A549 (cell line): Measurements from ENCODE around the gene HTR5A. TPM values are rescaled to one million over a fixed set of nuclear protein-coding genes. Genes with fewer than 3 reads are reported as not detected.

Experiments used
- ATAC-seq, 2 experiments: fragments of 200-7000 bp in 1 of 2; fragments of >200 bp in 1 of 2; cut with Nextera tagmentation in 1 of 2; cut with Tn5 transposase in 1 of 2; 3 replicates each; pipeline versions ENCODE4 v1.8.0 to v1.9.1; 2018 to 2020; ENCODE audit warnings: mild to moderate bottlenecking in 1 of 2, moderate library complexity in 1 of 2
- CTCF ChIA-PET: fragments of 300-600 bp; sonication (Branson Sonifier 250); formaldehyde crosslinking; extraction: SDS; loops from one replicate; lab custom pipeline; 2021; ENCODE audit warnings: antibody characterized with exemption, inconsistent platforms; lab: Yijun Ruan, JAX
- POLR2A ChIA-PET: fragments of 350-600 bp; formaldehyde crosslinking; extraction: SDS; loops from one replicate; lab custom pipeline; 2021; ENCODE audit warnings: antibody characterized with exemption, inconsistent platforms; lab: Yijun Ruan, JAX
- DNase-seq, 2 experiments: peaks; one replicate each; pipeline versions ENCODE4 v3.0.0 to v3.0.0-alpha.2; 2011 to 2016; ENCODE audit warnings: low read depth in 1 of 2, low spot score in 1 of 2
- FAIRE-seq: peaks from 2 replicates; lab custom pipeline; 2011; peaks lifted over from hg19 to GRCh38; lab: Jason Lieb, UNC
- H3K27ac ChIP-seq, 2 experiments: fragments of >200 bp; sonication (Bioruptor Twin); formaldehyde crosslinking; 3 replicates each; pipeline ENCODE4 v1.5.1; 2016 to 2017
- H3K4me1 ChIP-seq: fragments of >200 bp; sonication (Bioruptor Twin); formaldehyde crosslinking; 3 replicates; pipeline ENCODE4 v1.6.1; 2016
- H3K4me2 ChIP-seq: fragments of >200 bp; sonication (Bioruptor Twin); formaldehyde crosslinking; 3 replicates; pipeline ENCODE4 v1.6.1; 2016
- H3K4me3 ChIP-seq: fragments of >200 bp; sonication (Bioruptor Twin); formaldehyde crosslinking; 3 replicates; pipeline ENCODE4 v1.5.1; 2016
- H3K9me3 ChIP-seq: fragments of >200 bp; sonication (Bioruptor Twin); formaldehyde crosslinking; 3 replicates; pipeline ENCODE4 v1.6.1; 2016
- CBX8 ChIP-seq: fragments of 200-600 bp; sonication (generic); IDR thresholded peaks from 2 replicates; pipeline ENCODE4 v1.6.1; 2016
- CHD2 ChIP-seq: fragments of 150-350 bp; IDR thresholded peaks from 2 replicates; pipeline ENCODE4 v1.6.1; 2014; ENCODE audit warnings: low read length; ENCODE audit not compliant: partially characterized antibody
- CTCF ChIP-seq: fragments of >200 bp; sonication (Bioruptor Twin); formaldehyde crosslinking; IDR thresholded peaks from 3 replicates; pipeline ENCODE4 v1.5.1; 2016
- E2F6 ChIP-seq: IDR thresholded peaks from 2 replicates; pipeline ENCODE4 v1.6.1; 2012; ENCODE audit warnings: low read depth, borderline replicate concordance
- EHF ChIP-seq: fragments of 250-450 bp; sonication (Bioruptor Pico); IDR thresholded peaks from 2 replicates; pipeline ENCODE4 v1.5.0; 2020; ENCODE audit warnings: mild to moderate bottlenecking
- EHMT2 ChIP-seq: fragments of 200-600 bp; sonication (generic); IDR thresholded peaks from 2 replicates; pipeline ENCODE4 v1.6.1; 2016; ENCODE audit warnings: antibody characterized with exemption, low read depth, mild to moderate bottlenecking, moderate library complexity
- ELK1 ChIP-seq: fragments of 150-350 bp; IDR thresholded peaks from 2 replicates; pipeline ENCODE4 v1.6.1; 2014; ENCODE audit warnings: low read depth, mild to moderate bottlenecking, low read length
- EP300 ChIP-seq, 2 experiments: fragments of >200 bp; sonication (Bioruptor Twin); formaldehyde crosslinking; IDR thresholded peaks; 2 replicates in 1 of 2; 3 replicates in 1 of 2; pipeline ENCODE4 v1.6.1; 2016 to 2017
- FOSB ChIP-seq: fragments of 250-450 bp; sonication (Bioruptor Pico); IDR thresholded peaks from 2 replicates; pipeline ENCODE4 v1.5.0; 2020; ENCODE audit warnings: mild to moderate bottlenecking, moderate library complexity
- FOSL2 ChIP-seq, 2 experiments: fragments of 450-650 bp in 1 of 2; fragments of >200 bp in 1 of 2; sonication (Bioruptor Twin) in 1 of 2; formaldehyde crosslinking; IDR thresholded peaks; 2 replicates each; pipeline versions ENCODE4 v1.5.0 to v1.6.1; 2016 to 2020; ENCODE audit warnings: mild to moderate bottlenecking in 1 of 2, moderate library complexity in 1 of 2
- KDM1A ChIP-seq: fragments of 200-600 bp; sonication (generic); IDR thresholded peaks from 2 replicates; pipeline ENCODE4 v1.6.1; 2016; ENCODE audit warnings: low read depth, mild to moderate bottlenecking
- KDM5A ChIP-seq: fragments of 200-600 bp; sonication (generic); IDR thresholded peaks from 2 replicates; pipeline ENCODE4 v1.6.1; 2016; ENCODE audit warnings: antibody characterized with exemption, mild to moderate bottlenecking
- MAFK ChIP-seq: fragments of 450-650 bp; IDR thresholded peaks from 2 replicates; pipeline ENCODE4 v1.6.1; 2014; ENCODE audit not compliant: partially characterized antibody
- MAZ ChIP-seq: fragments of 150-350 bp; IDR thresholded peaks from 2 replicates; pipeline ENCODE4 v1.6.1; 2014; ENCODE audit warnings: antibody characterized with exemption, low read depth, low read length, borderline replicate concordance
- MYC ChIP-seq: IDR thresholded peaks from 2 replicates; pipeline ENCODE4 v1.6.1; 2012; ENCODE audit warnings: mild to moderate bottlenecking, inconsistent platforms, low read length, improper control_type of control experiment, borderline replicate concordance
- NFE2L2 ChIP-seq: fragments of 150-350 bp; conservative IDR thresholded peaks from 2 replicates; pipeline ENCODE4 v1.6.1; 2014; ENCODE audit warnings: low read length
- POLR2A ChIP-seq: IDR thresholded peaks from 2 replicates; pipeline ENCODE4 v1.6.1; 2012; ENCODE audit warnings: mild to moderate bottlenecking, low read length
- RARB ChIP-seq: fragments of 250-450 bp; sonication (Bioruptor Pico); IDR thresholded peaks from 2 replicates; pipeline ENCODE4 v1.8.0; 2021; ENCODE audit warnings: mild to moderate bottlenecking, moderate library complexity
- RFX5 ChIP-seq: fragments of 450-650 bp; IDR thresholded peaks from 2 replicates; pipeline ENCODE4 v1.7.1; 2014; ENCODE audit warnings: antibody characterized with exemption, mild to moderate bottlenecking, moderate library complexity
- SMC3 ChIP-seq: fragments of >200 bp; sonication (Bioruptor Twin); formaldehyde crosslinking; IDR thresholded peaks from 3 replicates; pipeline ENCODE4 v1.6.1; 2018; ENCODE audit warnings: inconsistent platforms
- SREBF2 ChIP-seq: fragments of 450-650 bp; IDR thresholded peaks from 2 replicates; pipeline ENCODE4 v1.6.1; 2014; ENCODE audit warnings: mild to moderate bottlenecking, moderate library complexity
- TFCP2L1 ChIP-seq: fragments of 250-450 bp; sonication (Bioruptor Pico); IDR thresholded peaks from 2 replicates; pipeline ENCODE4 v1.5.0; 2021; ENCODE audit warnings: mild to moderate bottlenecking
- USF2 ChIP-seq: fragments of 450-650 bp; IDR thresholded peaks from 2 replicates; pipeline ENCODE4 v1.6.1; 2014; ENCODE audit warnings: antibody characterized with exemption
- ZC3H11A ChIP-seq: fragments of 450-650 bp; IDR thresholded peaks from 2 replicates; pipeline ENCODE4 v1.6.1; 2014; ENCODE audit warnings: antibody characterized with exemption, mild to moderate bottlenecking
- ZNF302 ChIP-seq: fragments of 250-450 bp; sonication (Bioruptor Pico); IDR thresholded peaks from 2 replicates; pipeline ENCODE4 v1.9.0; 2021; ENCODE audit warnings: inconsistent platforms, mild to moderate bottlenecking, moderate library complexity
- WGBS: methylation state at CpG from one replicate; pipeline ENCODE4 v1.1.6; 2017; ENCODE audit errors: missing lambda C conversion rate; 5-methylcytosine and 5-hydroxymethylcytosine counted together
- polyA plus RNA-seq, 4 experiments: library from polyadenylated mRNA; depleted of rRNA in 3 of 4; stranded (reverse); fragments of >200 nt; fragmentation: RNase III in 1 of 4; extraction: RNeasy Plus Mini Kit Qiagen cat#74134 plus additional on column Dnase treatment in 1 of 4; gene quantifications; 2 replicates in 3 of 4; 3 replicates in 1 of 4; pipeline ENCODE4 v1.2.3, GENCODE V29; 2011 to 2017
- TF ChIP-seq, protein P1 (sequence below): IDR thresholded peaks from 2 replicates; pipeline ENCODE4 v1.6.1; 2012

The HTR5A gene
- polyA plus RNA-seq, 2 of the 4 experiments (the other 2 are of a cell fraction): not detected

DNA sequence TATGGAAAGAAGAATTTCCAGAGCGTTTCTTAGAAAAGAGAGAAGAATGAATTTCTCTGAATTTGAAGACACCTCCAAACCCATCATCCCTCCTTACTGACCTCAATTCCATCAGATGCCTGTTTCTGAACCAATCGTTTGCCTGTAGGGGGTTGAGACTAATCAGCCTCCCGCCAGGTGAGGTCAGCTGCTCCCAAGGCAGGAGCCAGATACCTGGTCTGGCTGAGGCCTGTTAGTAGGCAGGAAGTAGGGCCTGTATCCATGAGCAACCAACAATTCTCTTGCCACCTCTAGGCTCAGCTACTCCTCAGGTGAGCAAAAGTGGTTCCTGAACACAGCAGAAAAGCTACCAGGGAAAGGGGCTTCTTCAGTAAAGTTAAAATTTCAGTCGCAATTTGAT is 50.3 kb downstream of the HTR5A start:
- WGBS: 24% methylated on average over 4 of the region's 4 CpGs
- H3K4me1 ChIP-seq: no peaks in the 10 kb centered on the region
- ATAC-seq (no peak), FAIRE-seq (no peak), DNase-seq (no peak)
- no peak overlapping the region for H3K27ac ChIP-seq
- CTCF ChIA-PET: no interaction called here
- POLR2A ChIA-PET: no interaction called here
- H3K4me2 ChIP-seq: no peak overlapping the region
- no peak for TF ChIP-seq RARB (CRISPR knock-in tag)
- TF ChIP-seq NFE2L2: no peak
- TF ChIP-seq CTCF: no peak
- TF ChIP-seq MYC: no peak
- TF ChIP-seq ZNF302 (CRISPR knock-in tag): no peak
- no peak for TF ChIP-seq MAZ
- TF ChIP-seq FOSL2 (IDR thresholded peaks at IDR 0.05): no peak
- no peak for TF ChIP-seq FOSL2 (CRISPR knock-in tag; IDR thresholded peaks at IDR 0.05)
- TF ChIP-seq KDM1A: no peak
- TF ChIP-seq MAFK: no peak
- no peak for TF ChIP-seq SREBF2
- no peak for TF ChIP-seq USF2
- no peak for TF ChIP-seq ELK1
- TF ChIP-seq RFX5: no peak
- TF ChIP-seq E2F6: no peak
- TF ChIP-seq, protein P1, sequence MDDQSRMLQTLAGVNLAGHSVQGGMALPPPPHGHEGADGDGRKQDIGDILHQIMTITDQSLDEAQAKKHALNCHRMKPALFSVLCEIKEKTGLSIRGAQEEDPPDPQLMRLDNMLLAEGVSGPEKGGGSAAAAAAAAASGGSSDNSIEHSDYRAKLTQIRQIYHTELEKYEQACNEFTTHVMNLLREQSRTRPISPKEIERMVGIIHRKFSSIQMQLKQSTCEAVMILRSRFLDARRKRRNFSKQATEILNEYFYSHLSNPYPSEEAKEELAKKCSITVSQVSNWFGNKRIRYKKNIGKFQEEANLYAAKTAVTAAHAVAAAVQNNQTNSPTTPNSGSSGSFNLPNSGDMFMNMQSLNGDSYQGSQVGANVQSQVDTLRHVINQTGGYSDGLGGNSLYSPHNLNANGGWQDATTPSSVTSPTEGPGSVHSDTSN: no peak
- TF ChIP-seq SMC3: no peak
- no peak for TF ChIP-seq POLR2A
- TF ChIP-seq FOSB (CRISPR knock-in tag): no peak
- TF ChIP-seq EP300 (IDR thresholded peaks at IDR 0.05): no peak
- H3K9me3 ChIP-seq: peaks cover 14% of the 10 kb centered on the region; the same call in 1 of the 3 replicates
- no peak overlapping the region for H3K4me3 ChIP-seq

DNA sequence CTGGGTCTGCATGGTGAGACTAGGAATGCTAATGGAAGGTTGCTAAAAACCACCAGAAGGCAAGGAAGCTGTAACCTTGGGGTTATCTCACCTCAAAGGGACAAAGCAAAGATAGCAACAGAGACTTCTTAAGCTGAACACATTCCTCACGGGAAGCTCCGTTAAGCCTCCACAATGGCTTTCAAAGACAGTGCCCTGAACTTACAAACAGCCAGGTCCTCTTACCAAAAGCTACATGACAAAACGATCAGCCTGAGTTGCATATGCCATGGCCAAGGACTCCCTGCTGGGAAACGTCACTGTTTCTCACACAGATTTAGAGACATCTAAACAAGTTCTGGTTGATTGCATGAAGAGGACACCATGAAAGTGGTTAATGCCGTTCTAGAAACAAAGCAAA is 52.7 kb downstream of the HTR5A start:
- no peak overlapping the region for H3K4me3 ChIP-seq
- 24% methylated on average over 5 of the region's 5 CpGs for WGBS
- ATAC-seq: no peak
- H3K4me1 ChIP-seq: no peaks in the 10 kb centered on the region
- no peak overlapping the region for H3K27ac ChIP-seq
- TF ChIP-seq KDM5A (no peak), EHF (CRISPR knock-in tag) (no peak), KDM1A (no peak), RFX5 (no peak), TFCP2L1 (CRISPR knock-in tag) (no peak), CHD2 (no peak), EP300 (IDR thresholded peaks at IDR 0.05) (no peak), EHMT2 (no peak), POLR2A (no peak), CBX8 (no peak), ZC3H11A (no peak)
- DNase-seq: no peak
- ChIA-PET POLR2A (no interaction called here), CTCF (interaction anchor here (1.5 kb wide), 1 partner anchor 9 kb away, joined by 5 read pairs; no protein-coding TSS in a partner anchor)
- FAIRE-seq: no peak
- H3K4me2 ChIP-seq: no peak overlapping the region
- H3K9me3 ChIP-seq: peaks cover 14% of the 10 kb centered on the region; the same call in 1 of the 3 replicates
